ENCODE results near the gene HIVEP3.

HIVEP3 gene

GRCh38 chr1:41622859-41623732 is 295.6 kb downstream of the HIVEP3 start:
- no peak for DNase-seq

DNA sequence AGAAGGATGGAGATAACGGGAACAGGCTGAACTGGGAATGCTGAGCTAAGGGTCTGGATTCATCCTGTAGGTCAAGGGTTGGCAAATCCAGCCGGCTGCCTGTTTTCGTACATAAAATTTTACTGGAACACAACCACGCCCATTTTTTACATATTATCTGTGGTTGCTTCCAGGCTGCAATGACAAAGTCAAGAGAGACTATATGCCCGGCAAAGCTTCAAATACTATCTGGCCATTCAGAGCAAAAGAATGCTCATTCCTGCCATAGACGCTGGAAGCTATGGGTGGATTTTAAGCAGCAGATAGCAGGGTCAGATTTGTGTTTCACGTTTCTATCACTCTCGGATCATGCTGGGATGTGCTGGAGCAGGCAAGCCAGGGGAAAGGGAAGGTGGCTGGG is 296.3 kb downstream of the HIVEP3 start:
- DNase-seq, result no peak

DNA sequence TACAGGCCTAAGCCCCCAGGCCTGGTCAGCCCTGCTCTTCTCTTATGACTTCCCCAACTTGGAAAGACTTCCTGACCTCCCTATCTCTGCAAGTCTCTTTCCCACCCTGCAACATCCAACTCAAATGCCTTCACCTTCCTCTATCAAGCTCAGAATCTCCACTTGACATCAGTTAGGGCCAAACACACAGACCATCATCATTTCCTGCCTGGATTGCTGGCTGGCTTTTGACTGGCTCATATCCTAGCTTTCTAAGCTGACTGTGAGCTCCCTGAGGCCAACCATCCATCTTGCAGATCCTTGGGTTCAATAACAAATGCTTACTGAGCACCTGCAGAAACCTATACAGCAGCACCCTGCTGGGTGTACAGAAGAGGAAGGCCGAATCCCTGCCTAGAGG is 296.9 kb downstream of the HIVEP3 start:
- no peak for DNase-seq

GRCh38 chr1:41621256-41621655 is 297.5 kb downstream of the HIVEP3 start:
- DNase-seq, result no peak

DNA sequence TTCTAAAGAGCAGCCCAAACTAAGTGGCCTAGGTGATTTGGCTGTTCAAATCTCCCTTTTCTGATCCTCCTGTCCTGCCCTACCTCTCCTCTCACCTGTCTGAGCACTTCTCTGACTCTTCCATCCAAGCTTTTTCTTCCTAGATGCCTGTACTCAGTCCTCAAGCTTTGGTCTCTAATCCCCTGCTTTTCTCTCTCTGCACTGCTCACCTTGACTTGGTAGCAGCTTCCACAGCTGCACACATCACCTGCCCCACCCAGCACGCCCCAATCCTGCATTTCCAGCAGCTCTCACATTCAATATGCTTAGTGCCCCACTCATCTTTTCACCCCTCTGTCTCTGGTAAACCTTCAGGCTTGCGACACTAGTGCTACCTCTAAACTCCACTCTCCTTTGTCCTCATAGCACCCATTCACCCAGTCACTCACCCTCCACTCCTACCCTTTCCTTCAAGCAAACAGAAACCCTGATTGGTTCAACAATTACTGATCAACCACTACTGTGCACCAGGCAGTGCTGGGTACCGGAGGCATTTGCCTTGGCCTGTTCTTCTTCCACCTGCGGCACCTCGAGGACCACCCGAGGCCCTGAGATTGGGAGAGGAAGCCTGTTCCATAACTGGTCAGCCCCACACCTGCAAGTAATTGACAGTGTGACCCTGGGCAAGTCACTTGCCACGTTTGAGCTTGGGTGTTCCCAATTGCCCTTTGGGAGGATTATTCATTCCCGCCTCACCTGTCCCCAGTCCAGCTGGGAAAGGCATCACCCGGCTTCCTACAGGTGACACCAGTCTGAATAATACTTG is 298.2 kb downstream of the HIVEP3 start:
- DNase-seq, result no peak

DNA sequence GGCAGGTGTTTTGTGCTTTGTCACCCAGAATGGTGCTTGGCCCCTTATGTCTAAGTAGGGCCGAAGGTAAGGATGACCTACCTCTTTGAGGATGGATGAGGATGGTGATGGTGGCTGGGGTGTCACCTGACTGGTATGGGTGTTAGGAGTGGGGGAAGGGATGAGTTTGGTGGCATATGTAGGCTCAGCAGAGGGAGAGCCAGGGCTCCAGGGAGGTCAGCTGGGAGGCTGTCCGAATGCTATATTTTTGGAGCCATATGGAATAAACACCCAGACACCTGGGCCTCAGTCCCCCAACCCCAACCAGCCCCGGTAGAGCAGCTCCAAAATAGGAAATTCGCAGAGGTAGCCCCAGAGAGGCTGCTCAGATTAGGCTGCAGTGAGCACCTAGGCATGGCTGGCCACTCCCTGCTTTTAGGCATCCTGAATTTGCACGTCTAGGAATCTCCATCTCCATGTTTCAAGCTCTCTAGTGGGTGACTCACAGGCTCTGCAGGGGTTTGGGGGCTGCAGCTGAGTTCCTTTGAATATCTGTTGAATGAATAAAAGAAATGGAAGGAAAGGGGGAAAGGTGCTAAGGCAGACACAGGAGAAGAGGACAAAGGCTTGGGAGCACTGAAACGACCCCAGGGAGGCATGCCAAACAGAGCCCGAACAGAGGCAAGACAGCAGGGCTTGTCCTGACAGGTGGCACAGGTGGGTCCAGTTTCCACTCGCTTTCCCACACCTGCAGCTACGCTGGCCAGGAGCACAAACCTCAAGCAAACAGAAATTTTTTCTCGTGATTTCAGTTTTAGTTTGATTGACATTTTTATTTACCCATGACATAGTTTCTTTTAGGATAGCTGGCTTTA is 299.0 kb downstream of the HIVEP3 start:
- no peak for DNase-seq

- no peak for DNase-seq
These were observed 299.9 kb downstream of the HIVEP3 start for GRCh38 chr1:41618871-41619270.

GRCh38 chr1:41618066-41618825 is 300.5 kb downstream of the HIVEP3 start:
- no peak for DNase-seq

- no peak for DNase-seq
These were observed 301.4 kb downstream of the HIVEP3 start for GRCh38 chr1:41617336-41617735.

DNA sequence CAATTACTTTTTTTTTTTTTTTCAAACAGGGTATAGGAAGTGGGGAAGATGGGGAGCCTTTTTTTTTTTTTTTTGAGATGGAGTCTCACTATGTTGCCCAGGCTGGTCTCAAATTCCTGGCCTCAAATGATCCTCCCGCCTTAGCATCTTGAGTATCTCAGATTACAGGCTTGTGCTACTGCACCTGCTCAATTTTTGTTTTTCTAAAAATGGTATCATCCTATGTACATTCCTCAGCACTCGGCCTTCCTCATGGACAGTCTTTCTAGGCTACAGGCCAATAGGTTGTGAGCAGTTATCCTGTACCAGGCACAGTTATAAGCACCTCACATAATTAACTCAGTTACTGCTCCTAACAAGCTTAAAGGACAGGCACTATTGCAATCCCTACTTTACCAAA is 302.2 kb downstream of the HIVEP3 start:
- no peak for DNase-seq

GRCh38 chr1:41615981-41616380 is 302.7 kb downstream of the HIVEP3 start:
- no peak for DNase-seq

DNA sequence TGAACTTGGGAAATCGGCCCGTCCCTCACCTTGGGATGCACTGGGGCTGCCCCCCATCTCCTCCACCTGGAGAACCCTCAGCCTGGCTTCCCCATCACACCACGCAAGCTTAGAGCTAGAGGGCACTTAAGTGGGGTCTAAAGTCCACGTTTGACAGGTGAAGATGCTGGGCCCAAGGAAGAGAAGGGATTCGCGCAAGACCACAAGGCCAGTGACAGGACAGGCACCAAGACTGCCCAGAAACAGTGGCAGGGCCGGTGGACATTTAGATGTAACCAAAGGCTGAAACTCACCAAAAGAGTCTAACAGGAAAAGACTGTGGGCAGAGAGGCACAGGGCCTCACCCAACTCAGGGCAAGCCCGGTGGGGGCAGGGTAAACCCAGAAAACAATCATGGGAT is 303.4 kb downstream of the HIVEP3 start:
- no peak for DNase-seq

- no peak for DNase-seq
These were observed 303.9 kb downstream of the HIVEP3 start for GRCh38 chr1:41614818-41615217.

DNA sequence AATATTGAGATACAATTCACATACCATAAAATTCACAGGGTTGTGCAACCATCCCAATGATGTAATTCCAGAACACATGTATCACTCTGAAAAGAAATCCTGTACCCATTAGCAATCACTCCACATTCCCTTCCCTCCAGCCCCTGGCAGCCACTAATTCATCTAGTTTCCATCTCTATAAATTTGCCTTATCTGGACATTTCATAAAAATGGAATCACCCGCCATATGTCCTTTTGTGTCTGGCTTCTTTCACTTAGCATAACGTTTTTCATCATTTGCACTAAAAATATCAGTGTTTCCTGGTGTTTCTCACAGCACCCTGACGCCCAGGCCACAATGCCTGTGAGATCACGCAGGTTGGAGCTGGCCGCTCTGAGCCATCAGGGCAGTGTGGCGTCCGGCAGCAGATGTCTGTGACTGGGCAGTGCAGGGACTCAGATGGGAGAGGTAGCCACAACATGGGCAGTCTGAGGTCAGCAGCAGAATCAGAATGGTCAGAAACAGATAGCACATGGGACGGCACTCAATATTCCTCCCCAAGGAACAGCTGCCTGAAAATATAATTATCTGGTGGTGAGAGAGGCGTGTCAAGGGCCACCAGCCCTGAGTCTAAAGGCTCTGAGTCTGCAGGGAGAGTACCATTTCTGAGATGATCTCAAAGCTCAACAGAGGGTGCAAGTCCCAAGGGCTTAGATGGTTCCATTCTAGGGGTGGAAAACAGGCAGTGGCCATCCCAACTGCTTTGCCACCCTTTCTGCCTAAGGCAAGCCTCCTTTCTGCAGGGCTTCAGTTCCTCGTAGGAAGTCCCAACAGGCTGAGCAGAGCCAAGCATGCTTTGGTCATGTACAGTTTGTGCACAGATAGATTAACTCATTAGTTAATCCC is 304.8 kb downstream of the HIVEP3 start:
- DNase-seq, result no peak

DNA sequence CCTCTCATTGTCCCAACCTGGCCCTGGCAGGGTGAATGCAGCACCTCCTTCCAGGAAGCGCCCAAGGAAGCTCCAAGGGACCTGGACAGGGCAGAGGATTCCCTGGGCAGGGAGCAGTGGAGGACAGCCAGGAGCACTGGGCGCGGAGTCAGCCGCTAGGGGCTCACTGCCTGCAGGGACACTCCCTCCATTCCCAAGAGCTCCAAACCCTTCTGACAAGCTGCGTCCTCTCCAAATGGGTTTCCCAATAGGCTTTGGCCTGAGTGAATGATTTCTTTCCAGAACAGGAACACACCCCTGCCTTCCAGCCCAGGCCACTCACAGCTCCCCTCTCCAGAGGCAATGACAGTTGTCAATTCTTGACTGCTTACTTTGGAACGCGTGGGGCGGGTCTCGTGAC is 305.8 kb downstream of the HIVEP3 start:
- no peak for DNase-seq

DNA sequence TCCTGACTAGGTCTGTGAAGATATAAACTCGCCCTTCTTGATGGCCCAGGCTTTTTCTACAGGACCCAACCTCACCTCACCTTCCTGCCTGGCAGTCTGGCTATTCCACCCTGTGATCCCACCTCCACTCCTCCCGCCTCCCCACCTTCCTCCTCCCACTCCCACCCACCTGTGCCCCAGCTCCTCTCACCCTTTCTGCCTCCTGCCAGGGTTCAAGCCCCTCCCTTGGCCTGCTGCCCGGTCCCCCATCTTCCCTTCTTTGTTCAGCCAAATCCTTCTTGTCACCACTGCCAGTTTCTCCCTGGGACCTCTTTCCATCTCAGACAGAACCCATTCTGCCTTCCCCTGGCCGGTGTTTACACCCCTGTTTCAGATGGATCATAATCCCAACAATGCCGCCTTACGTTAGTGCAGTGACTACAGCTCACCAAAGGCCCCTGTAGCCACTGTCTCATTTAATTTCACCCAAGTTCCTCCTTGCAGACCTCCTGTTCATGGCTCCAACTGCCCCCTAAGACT is 306.7 kb downstream of the HIVEP3 start:
- no peak for DNase-seq

DNA sequence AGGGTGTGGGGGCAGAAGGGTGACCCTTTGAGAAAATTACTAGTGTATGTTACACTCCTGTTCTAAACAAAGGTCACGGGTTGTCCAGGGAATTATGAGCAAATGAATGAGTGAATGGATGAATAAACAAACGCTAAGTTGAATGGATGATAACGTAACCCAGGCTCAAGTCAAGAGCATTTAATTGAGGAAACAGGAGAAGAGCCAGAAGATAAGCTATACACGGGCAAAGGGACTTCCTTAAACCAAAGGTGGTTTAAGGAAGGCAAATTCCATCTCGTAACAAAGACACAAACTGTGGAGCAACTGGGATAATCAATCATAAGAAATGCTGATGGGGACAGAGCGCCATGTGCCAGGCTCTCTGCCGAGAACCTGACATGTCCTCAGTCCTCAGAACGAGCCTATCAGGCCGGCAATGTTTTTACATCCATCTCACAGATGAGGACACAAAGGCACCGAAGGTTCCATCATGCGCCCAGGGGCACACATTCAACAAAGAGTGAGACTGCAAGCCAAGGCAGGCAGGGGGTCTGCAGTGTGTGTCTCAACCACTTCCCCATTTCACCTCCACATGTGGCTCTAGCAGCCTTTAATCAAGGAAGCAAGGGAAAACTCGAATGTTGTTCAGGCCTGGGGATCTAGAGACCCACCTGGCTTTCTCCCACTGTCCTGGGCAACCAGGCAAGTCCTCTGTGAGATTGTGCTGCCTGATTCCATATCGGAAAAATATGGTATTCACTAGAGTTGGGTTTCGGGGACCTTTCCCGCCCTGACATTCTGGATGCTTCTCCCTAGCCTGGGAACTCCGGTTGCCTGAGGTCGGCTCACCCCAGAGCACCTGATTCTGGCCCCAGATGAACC is 307.4 kb downstream of the HIVEP3 start:
- no peak for DNase-seq

GRCh38 chr1:41610361-41610760 is 308.4 kb downstream of the HIVEP3 start:
- DNase-seq, result no peak

DNA sequence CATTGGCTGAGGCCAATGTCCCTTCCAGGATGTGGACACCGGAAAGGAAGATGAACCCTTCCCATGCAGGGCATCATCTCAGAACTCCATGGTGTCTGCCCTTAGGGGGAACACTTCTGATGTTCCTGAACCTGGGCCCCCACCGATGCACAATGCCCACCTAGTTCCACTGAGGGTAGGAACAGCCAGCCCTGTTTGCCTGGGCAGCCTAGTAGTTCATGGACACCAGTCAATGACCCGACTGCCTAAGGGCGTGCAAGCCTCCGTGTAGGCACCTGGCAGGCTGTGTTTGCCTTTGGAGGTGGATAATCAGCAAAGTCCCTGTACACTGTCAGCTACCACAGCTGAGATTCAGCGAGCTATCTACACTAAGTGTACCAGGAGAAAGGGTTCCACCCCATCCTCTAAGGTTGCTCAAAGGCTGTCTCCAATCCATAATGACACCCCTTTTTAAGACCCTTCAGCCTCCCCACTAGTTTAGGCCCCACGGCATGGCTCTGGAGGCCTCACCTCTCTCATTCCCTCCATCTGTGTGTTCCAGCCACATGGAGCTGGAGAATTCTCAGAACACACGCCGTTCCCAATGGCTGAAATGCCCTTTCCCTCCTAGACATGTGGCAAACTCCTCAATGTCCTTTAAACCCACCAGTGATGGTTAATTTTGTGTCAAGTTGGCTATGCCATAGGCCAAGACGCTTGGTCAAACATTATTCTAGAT is 309.4 kb downstream of the HIVEP3 start:
- DNase-seq, result no peak
